Fibroblast of skin of right biceps (primary cell): ENCODE data around the gene SHCBP1L.

Experiments used
- DNase-seq: peaks from one replicate; pipeline ENCODE4 v3.0.0-alpha.2; 2013

The SHCBP1L gene

DNA sequence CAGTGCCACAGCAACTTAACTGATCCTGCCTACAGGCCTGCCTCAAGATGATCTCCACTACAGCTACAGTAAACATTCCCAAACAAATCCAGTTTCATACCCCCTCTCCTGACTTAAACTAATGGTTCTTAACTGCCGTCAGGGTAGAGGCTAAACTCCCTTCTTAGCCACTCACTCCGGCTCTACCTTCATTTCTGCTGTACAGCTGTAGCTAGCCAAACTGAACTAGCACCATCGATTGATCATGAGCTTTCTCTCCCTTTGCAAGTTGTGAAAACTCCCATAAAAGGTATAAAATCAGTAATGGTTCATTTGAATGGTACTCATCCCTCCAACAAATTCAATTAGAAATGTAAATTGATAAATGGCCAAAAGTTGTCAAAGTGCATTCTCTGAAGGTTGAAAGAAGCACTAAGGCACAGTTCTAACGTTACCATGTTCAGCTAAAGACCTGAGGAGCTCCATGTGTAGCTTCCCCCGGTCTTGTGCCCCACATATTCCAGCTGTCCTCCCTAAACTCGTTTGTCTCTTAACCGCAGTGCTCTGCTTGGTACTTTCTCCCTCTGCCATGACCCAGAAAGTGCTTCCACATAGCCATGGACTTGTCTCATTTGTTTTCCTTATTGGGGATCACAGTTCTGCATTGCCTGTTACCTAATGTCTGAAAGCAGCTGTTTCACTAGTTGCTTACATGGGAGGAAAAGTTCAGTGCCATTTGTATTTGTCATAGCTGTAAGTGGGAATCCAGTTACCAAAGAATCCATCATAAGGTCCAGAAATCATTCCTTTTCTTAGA is 64.0 kb downstream of the SHCBP1L start:
- DNase-seq: peak; percentile 13

DNA sequence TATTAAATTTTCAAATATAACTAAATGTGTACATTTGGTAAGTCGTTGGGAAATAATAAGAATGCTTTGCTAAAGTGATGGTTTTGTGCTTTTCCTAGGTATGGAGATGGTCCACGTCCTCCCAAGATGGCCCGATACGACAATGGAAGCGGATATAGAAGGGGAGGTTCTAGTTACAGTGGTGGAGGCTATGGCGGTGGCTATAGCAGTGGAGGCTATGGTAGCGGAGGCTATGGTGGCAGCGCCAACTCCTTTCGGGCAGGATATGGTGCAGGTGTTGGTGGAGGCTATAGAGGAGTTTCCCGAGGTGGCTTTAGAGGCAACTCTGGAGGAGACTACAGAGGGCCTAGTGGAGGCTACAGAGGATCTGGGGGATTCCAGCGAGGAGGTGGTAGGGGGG is 66.0 kb downstream of the SHCBP1L start:
- DNase-seq: no peak

DNA sequence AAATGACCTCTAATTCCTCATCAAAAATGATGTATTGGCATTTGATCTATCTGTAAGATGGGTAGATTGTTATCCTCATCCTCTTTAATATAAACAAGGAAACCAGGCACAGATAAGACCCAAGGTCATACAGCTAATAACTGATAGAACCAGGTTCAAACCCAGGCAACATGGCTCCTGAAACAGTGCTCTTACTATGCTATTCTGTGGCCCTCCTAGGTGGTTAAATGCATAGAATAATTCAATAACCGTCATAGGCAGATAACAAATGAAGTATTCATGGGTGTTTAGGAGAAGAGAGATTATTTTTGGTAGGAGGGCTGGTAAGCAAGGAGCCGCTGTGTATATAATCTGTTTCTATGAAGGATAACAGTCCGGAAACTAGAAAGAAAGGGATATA is 67.4 kb downstream of the SHCBP1L start:
- no peak for DNase-seq

DNA sequence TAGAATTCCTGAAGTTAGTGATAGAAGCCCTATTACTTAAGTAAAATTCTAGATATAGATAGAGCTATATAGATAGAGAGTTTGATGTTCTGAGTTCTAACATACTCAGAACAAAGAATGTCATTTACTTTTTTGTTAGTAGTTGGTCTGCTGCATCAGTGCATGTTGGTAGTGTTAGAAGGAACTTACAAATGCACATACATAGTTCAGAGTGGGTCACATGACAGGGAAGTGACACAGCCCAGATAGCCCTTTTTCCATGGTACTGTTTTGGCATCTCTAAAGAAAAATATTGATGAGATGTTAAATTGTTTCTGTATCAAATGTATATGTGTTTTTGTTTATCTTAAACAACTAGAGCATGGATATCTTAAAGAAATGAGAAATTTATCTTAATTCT is 68.1 kb downstream of the SHCBP1L start:
- DNase-seq: no peak

DNA sequence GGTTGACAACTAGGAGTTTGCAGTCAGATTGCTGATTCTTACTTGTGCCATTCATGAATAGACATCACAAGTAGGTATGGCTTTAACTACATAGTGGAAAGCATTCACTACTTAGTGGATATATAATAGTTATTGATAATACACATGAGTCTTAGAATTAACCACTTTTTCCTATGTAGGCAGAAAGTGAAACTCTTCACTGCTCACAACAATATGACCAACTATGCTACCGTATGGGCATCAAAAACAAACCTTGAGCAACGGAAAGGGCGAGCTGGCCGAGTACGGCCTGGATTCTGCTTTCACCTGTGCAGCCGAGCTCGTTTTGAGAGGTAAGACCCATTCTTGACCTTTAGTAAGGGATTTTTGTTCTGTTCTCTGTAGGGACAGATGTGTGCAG is 75.1 kb downstream of the SHCBP1L start:
- DNase-seq: no peak

DNA sequence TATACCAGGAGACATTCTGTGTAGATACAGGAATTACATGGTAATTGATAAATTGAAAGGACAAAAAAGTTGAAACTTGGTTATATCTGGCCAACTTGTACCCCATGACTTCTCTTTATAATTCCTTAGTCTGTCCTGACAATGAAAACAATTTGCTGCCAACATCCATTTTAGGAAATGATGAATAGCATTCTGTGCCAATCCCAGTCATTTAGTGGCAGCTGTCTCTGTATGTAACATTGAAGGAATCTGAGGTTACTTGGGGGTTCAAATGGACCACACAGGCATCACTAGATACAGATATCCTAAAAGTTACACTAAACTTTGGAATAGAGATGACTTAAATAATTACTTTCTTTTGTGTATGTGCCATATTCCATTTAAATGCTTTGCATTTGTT is 75.6 kb downstream of the SHCBP1L start:
- no peak for DNase-seq

DNA sequence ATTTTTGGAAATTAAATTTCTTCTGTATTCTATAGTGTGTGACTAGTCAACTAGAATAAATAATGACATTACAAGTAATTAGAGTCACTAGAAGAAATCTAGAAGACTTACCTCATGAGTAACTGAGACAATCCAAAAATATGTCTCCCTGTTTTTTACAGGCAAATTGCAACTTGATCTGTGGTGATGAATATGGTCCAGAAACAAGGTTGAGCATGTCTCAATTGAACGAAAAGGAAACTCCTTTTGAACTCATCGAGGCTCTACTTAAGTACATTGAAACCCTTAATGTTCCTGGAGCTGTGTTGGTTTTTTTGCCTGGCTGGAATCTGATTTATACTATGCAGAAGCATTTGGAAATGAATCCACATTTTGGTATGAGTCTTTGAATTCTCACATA is 77.1 kb downstream of the SHCBP1L start:
- DNase-seq: no peak

DNA sequence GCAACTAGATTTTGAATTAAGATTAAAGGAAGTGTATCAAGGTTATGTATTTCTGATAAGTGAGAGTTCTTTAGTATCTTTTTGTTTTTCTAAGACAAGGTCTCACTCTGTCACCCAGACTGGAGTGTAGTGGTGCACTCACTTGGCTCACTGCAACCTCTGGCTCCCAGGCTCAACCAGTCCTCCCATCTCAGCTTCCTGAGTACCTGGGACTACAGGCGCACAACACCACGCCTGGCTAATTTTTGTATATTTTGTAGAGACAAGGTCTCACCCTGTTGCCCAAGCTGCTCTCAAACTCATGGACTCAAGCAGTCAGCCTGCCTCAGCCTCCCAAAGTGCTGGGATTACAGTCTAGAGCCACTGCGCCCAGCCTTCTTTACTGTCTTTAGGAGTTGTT is 80.1 kb downstream of the SHCBP1L start:
- no peak for DNase-seq

DNA sequence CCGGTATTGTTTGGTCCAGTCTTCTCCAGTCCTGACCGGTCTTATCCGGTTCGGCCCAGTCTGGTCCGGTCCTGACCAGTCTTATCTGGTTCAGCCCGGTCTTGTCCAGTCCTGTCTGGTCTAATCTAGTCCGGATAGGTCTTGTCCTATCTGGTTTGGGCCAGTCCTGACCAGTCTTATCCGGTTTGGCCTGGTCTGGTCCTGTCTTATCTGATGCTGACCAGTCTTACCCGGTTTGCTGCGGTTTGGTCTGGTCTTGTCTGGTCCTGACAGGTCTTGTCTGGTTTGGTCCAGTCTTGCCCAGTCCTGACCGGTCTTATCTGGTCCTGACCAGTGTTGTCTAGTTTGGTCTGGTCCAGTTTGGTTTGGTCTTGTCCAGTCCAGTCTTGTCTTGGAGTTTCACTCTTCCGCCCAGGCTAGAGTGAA is 83.7 kb downstream of the SHCBP1L start:
- DNase-seq: no peak

DNA sequence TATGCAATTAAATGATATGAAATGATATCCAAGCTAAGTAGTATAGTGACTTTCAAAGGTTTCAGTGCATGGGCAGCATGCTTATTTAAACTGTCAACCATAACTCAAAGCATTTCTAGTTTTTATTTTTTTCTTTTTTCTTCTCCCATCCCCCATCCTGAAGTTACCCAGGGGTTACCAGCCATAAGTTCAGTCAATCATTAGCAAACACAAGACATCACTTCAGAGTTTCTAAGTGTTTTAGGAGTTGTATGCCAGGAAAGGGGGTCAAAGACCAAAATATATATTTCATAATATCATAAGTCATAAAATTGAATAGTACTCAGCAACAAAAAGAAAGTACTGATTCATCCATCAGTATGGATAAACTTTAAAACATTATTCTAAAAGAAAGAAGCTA is 85.1 kb downstream of the SHCBP1L start:
- no peak for DNase-seq

DNA sequence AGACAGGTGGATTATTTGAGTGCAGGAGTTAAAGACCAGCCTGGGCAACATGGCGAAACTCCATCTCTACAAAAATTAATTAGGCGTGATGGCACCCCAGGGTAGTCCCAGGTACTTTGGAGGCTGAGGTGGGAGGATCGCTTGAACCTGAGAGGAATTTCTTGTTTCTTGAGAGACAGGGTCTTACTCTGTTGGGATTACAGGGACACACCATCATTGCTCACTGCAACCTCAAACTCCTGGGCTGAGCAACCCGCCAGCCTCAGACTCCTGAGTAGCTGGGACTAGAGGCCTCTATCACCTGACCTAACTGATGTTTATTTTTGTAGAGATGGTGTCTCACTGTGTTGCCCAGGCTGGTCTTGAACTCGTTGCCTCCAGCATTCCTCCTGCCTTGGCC is 89.0 kb downstream of the SHCBP1L start:
- no peak for DNase-seq

DNA sequence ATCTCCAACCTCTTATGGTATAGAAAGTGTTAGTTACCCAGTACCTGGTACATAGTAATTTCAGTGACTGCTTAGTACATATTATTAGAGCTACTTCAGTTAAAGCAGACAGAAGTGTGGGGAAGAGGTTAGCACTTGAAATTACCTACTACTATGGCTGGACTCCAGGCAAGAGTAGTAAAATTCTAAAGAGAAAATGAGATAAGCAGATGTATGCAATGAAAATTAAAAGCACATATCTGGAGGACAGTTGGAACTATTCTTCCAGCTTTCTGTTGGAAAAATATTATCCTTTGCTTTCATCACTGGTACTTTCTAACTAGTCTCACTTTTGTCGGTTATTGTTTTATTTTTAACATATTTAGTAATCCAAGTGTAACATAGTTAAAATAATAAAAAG is 90.1 kb downstream of the SHCBP1L start:
- DNase-seq: no peak

DNA sequence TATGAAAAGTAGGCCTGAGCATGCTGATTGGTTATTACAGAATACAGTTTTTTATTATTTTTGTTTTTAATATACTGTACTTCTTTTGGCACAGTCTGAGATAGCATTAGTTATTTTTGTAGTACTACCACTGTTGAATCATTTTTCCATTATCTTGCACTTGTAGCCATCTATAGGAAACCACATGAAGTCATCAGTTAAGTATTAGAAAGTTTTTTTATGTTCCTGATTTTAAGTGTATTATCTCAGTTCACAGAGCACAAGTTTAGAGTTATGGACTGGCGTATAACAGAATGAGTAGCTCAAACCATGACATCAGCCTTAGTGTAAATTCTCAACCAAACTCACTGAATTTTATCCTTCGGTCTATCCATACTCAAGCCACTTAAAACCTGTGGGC is 91.0 kb downstream of the SHCBP1L start:
- peak; percentile 39 for DNase-seq

DNA sequence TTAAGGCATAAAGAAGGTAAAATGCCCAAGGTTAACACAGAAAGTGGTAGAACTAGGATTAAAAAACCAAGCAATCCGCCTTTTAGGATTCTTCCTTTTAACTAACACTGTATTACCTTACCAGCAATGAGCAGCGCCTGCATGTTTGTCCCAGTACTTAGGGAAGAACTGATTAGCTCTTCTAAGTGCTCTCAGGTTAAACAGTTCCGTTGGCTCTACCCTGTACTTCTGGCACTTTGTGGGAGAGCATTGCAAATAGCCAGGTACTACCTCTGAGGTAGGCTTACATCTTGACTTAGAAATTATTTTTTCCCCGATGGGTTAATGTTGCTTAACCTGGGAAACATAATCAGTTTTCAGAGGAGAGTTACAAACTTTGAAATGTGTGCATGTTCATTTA is 92.3 kb downstream of the SHCBP1L start:
- DNase-seq: no peak

DNA sequence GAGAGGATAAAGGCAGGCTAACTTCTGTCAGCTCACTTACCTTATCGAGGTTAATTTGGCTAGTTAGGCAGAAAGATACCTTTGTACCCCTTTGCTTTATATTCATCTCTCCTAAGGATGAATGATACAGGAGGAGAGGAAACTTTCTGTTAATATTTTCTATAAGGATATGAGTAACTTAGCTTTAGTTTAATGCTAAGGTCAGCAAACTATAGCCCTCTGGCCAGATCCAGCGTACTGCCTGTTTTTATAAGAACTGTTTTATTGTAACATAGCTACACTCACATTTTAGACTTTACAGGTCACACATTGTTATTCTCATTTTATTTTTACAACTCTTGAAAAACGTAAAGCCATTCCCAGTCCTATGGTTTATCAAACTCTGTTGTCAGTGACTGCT is 95.8 kb downstream of the SHCBP1L start:
- DNase-seq: no peak

DNA sequence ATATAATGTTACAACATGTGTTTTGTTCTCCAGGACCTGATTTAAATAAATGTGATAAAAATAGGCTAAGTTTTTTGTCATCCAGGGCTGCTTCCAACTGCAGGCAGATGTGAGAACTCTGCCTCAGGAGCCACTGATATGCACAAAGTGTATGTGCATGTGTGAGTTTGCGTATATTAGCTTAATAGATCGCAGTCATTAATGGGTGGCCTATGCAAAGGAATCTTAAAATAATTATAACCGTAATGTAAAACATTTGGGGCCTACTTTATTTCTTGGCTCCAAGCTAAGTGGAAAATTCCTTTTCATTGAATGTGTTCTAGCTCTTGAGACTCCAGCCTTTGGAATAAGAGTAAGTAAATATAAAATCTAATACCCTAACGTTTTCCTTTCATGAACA is 97.1 kb downstream of the SHCBP1L start:
- peak; percentile 22 for DNase-seq

DNA sequence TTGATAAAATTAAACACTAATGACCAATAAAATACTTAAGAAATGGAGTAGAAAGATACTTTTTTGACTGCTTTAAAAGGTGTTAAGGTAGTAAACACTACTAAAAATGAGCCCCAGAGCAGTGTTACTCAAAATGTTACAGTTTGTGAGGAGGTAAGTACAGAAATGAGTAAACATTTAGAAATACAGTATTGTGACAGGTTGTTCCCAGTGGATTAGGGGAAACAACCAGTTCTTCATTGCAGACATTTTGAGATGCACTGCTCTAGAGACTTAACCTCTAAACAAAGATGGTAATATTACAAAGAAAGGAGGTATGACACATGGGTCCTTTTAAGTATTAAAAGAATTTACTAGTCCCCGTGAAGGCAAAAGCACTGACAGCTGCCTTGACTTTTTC is 101.1 kb downstream of the SHCBP1L start:
- DNase-seq: no peak

DNA sequence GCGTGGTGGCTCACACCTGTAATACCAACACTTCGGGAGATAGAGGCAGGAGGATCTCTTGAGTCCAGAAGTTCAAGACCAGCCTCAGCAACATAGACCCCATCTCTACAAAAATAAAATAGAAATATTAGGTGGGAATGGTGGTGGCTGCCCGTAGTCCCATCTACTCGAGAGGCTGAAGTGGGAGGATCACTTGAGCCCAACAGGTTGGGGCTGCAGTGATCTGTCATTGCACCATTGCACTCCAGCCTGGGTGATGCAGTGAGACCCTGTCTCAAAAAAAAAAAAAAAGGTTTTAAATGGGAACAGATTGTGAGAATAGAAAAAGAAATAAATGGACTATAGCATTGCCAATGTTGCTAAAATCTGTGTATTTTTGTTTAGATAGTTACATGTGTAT is 102.6 kb downstream of the SHCBP1L start:
- DNase-seq: no peak
